HG03354 (cell line): Measurements from ENCODE around the gene DNM3.

Experiments
- ATAC-seq: cut with Tn5 transposase; IDR thresholded peaks from one replicate; pipeline ENCODE4 v1.9.1; 2021; ENCODE audit warnings: mild to moderate bottlenecking; ENCODE audit not compliant: unreplicated experiment, poor library complexity, severe bottlenecking

Gene DNM3

GRCh38 chr1:172184506-172185191 is 343.4 kb downstream of the DNM3 start:
- peak; percentile 1 for ATAC-seq

- peak; percentile 54 for ATAC-seq
These were observed 343.9 kb downstream of the DNM3 start for GRCh38 chr1:172185211-172185610.

- ATAC-seq, result no peak
These were observed 344.7 kb downstream of the DNM3 start for GRCh38 chr1:172185996-172186395.

- ATAC-seq, result no peak
These were observed 360.3 kb downstream of the DNM3 start for GRCh38 chr1:172201572-172201971.

GRCh38 chr1:172203135-172203823 is 362.0 kb downstream of the DNM3 start:
- no peak for ATAC-seq

GRCh38 chr1:172203902-172204301 is 362.6 kb downstream of the DNM3 start:
- no peak for ATAC-seq

GRCh38 chr1:172206256-172206655 is 365.0 kb downstream of the DNM3 start:
- ATAC-seq, result peak; percentile 80

- ATAC-seq, result no peak
These were observed 367.3 kb downstream of the DNM3 start for GRCh38 chr1:172208635-172209034.

GRCh38 chr1:172211221-172211620 is 369.9 kb downstream of the DNM3 start:
- no peak for ATAC-seq

GRCh38 chr1:172212124-172212523 is 370.8 kb downstream of the DNM3 start:
- ATAC-seq, result no peak

- ATAC-seq, result no peak
These were observed 373.7 kb downstream of the DNM3 start for GRCh38 chr1:172215006-172215405.

GRCh38 chr1:172219966-172220365 is 378.7 kb downstream of the DNM3 start:
- ATAC-seq, result no peak

- ATAC-seq, result no peak
These were observed 379.1 kb downstream of the DNM3 start for GRCh38 chr1:172220376-172220775.

GRCh38 chr1:172221436-172221835 is 380.1 kb downstream of the DNM3 start:
- no peak for ATAC-seq

- ATAC-seq, result no peak
These were observed 383.6 kb downstream of the DNM3 start for GRCh38 chr1:172224871-172225270.

GRCh38 chr1:172229942-172230341 is 388.6 kb downstream of the DNM3 start:
- no peak for ATAC-seq

- no peak for ATAC-seq
These were observed 389.2 kb downstream of the DNM3 start for GRCh38 chr1:172230526-172230925.

- no peak for ATAC-seq
These were observed 395.7 kb downstream of the DNM3 start for GRCh38 chr1:172236958-172237357.

GRCh38 chr1:172238158-172238557 is 396.9 kb downstream of the DNM3 start:
- ATAC-seq, result no peak

GRCh38 chr1:172238965-172239364 is 397.7 kb downstream of the DNM3 start:
- ATAC-seq, result no peak

- ATAC-seq, result no peak
These were observed 398.6 kb downstream of the DNM3 start for GRCh38 chr1:172239901-172240300.
